Tibial nerve (tissue), 4 donors: ENCODE results near the gene P2RX7. TPM values are rescaled to one million over a fixed set of nuclear protein-coding genes. Genes with fewer than 3 reads are reported as not detected.

Source experiments
- DNase-seq, 2 donors: peaks; one replicate each; pipeline ENCODE4 v3.0.0-alpha.2; 2019; ENCODE audit warnings: low spot score in 2 of 2
- H3K27ac ChIP-seq, 4 donors: fragments of 200-600 bp; sonication (generic) in 3 of 4; one replicate each; pipeline ENCODE4 v1.5.1; 2017 to 2019; ENCODE audit warnings: mild to moderate bottlenecking in 1 of 4
- H3K27me3 ChIP-seq, 2 donors: fragments of 200-600 bp; sonication (generic) in 1 of 2; one replicate each; pipeline versions ENCODE4 v1.5.1 to v1.6.0; 2017 to 2019
- H3K36me3 ChIP-seq, 3 donors: fragments of 200-600 bp; sonication (generic); one replicate each; pipeline ENCODE4 v1.5.1; 2018 to 2019
- H3K4me1 ChIP-seq, 4 donors: fragments of 200-600 bp; sonication (generic) in 3 of 4; one replicate each; pipeline ENCODE4 v1.5.1; 2017 to 2019
- H3K4me3 ChIP-seq, 4 donors: fragments of 200-600 bp; sonication (generic) in 3 of 4; one replicate each; pipeline ENCODE4 v1.5.1; 2017 to 2019; ENCODE audit warnings: mild to moderate bottlenecking in 1 of 4, moderate library complexity in 1 of 4
- H3K9me3 ChIP-seq, 4 donors: fragments of 200-600 bp; sonication (generic) in 3 of 4; one replicate each; pipeline ENCODE4 v1.5.1; 2017 to 2019
- EP300 ChIP-seq, 2 donors: sonication (generic); formaldehyde crosslinking; IDR thresholded peaks; one replicate each; pipeline ENCODE4 v1.6.1; 2017; ENCODE audit warnings: antibody characterized with exemption in 2 of 2, mild to moderate bottlenecking in 1 of 2
- POLR2A ChIP-seq, 2 donors: fragments of 450-650 bp; IDR thresholded peaks; one replicate each; pipeline ENCODE4 v1.6.1; 2017; ENCODE audit warnings: antibody characterized with exemption in 2 of 2, mild to moderate bottlenecking in 2 of 2, moderate library complexity in 2 of 2
- WGBS, 2 donors: methylation state at CpG; one replicate each; pipeline ENCODE4 v1.1.5; 2018; 5-methylcytosine and 5-hydroxymethylcytosine counted together
- total RNA-seq, 4 donors: library from RNA; depleted of rRNA; stranded (reverse); fragments of >200 nt; gene quantifications; one replicate each; pipeline ENCODE4 v1.1.0, GENCODE V29; 2016
- TF ChIP-seq, protein P1 (sequence below), 5 experiments: fragments of 200-600 bp in 3 of 5; fragments of 450-650 bp in 2 of 5; sonication (generic) in 3 of 5; IDR thresholded peaks; one replicate each; pipeline ENCODE4 v1.5.1; 2016 to 2019; ENCODE audit warnings: antibody characterized with exemption in 5 of 5, mild to moderate bottlenecking in 3 of 5, moderate library complexity in 2 of 5

The P2RX7 gene
- total RNA-seq, 4 donors from 2014 or later: 5.2 to 13.8 (median 9.5) TPM

DNA sequence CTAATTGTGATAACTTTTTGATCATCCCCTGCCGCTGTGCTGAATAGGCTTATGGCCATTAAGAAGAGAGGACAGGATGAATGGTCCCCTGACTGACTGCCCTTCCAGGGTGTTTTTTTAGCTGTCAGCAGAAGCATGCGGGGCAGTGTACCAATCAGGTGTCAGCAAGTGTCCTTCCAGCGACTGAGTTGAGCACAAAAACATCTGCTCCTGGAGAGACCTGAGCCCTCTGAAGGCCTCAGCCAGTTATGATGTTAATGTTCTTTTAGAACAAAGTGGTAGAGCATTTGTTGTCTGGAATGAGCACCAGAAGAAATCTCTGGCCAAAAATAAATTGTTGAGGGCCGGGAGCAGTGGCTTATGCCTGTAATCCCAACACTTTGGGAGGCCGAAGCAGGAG lies 37.5 kb downstream of the P2RX7 start:
- H3K4me1 ChIP-seq: peaks cover 0 to 9% (median 0%) of the 10 kb centered on the region in 4 donors
- no peaks in the 10 kb centered on the region for H3K27me3 ChIP-seq
- H3K4me3 ChIP-seq: no peak overlapping the region
- WGBS, 2 donors: 74 to 82% methylated on average over 5 of the region's 5 CpGs
- no peak for DNase-seq
- no peak for TF ChIP-seq POLR2A (IDR thresholded peaks at IDR 0.05)
- TF ChIP-seq, protein P1, sequence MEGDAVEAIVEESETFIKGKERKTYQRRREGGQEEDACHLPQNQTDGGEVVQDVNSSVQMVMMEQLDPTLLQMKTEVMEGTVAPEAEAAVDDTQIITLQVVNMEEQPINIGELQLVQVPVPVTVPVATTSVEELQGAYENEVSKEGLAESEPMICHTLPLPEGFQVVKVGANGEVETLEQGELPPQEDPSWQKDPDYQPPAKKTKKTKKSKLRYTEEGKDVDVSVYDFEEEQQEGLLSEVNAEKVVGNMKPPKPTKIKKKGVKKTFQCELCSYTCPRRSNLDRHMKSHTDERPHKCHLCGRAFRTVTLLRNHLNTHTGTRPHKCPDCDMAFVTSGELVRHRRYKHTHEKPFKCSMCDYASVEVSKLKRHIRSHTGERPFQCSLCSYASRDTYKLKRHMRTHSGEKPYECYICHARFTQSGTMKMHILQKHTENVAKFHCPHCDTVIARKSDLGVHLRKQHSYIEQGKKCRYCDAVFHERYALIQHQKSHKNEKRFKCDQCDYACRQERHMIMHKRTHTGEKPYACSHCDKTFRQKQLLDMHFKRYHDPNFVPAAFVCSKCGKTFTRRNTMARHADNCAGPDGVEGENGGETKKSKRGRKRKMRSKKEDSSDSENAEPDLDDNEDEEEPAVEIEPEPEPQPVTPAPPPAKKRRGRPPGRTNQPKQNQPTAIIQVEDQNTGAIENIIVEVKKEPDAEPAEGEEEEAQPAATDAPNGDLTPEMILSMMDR (IDR thresholded peaks at IDR 0.05): no peak
- TF ChIP-seq EP300 (IDR thresholded peaks at IDR 0.05): no peak
- no peaks in the 10 kb centered on the region for H3K9me3 ChIP-seq
- H3K36me3 ChIP-seq: peaks cover 0 to 74% (median 0%) of the 10 kb centered on the region in 3 donors
- H3K27ac ChIP-seq: no peak overlapping the region

DNA sequence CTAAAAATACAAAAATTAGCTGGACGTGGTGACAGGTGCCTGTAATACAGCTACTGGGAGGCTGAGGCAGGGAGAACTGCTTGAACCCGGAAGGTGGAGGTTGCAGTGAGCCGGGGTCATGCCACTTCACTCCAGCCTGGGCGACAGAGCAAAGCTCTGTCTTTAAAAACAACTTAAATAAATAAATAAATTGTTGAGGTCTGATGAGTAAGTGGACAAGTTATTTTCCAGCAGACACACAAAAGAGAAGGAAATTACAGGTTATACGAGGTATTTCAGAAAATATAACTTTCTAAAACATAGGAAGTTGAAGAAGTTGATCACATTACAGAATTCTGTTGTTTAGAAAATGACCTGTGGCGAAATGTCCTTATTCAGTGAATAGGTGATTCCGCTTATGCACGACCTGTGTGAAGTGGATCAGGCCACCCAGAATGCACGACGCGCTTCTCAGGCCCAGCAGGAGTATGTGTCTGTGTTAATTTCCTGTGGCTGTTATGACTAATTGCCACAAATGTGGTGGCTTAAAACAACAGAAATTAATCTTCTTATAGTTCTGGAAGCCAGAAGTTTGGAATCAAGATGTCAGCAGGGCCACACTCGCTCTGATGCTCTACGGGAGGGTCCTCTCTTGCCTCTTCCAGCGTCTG lies 38.1 kb downstream of the P2RX7 start:
- no peak overlapping the region for H3K4me3 ChIP-seq
- WGBS, 2 donors: 86 to 91% methylated on average over 14 of the region's 14 CpGs
- no peaks in the 10 kb centered on the region for H3K9me3 ChIP-seq
- TF ChIP-seq POLR2A (IDR thresholded peaks at IDR 0.05): no peak
- no peak for TF ChIP-seq EP300 (IDR thresholded peaks at IDR 0.05)
- TF ChIP-seq, protein P1 (IDR thresholded peaks at IDR 0.05): no peak
- H3K36me3 ChIP-seq: peaks cover 0 to 74% (median 0%) of the 10 kb centered on the region in 3 donors
- no peak overlapping the region for H3K27ac ChIP-seq
- no peak for DNase-seq
- no peaks in the 10 kb centered on the region for H3K27me3 ChIP-seq
- H3K4me1 ChIP-seq: peaks cover 0 to 9% (median 0%) of the 10 kb centered on the region in 4 donors

DNA sequence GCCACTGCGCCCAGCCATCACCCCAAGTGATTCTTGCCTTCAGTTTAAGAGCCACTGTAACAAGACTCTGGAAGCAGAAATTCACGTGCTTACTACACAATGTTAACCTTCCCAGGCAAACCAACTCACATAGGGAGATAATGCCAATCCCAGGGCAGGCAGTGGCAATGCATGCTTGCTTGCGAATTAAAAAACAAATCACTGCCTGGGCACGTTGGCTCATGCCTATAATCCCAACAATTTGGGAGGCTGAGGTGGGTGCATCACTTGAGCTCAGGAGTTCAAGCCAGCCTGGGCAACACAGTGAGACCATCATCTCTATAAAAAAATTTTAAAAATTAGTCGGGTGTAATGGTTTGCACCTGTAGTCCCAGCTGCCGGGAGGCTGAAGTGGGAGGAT lies 39.5 kb downstream of the P2RX7 start:
- TF ChIP-seq POLR2A (IDR thresholded peaks at IDR 0.05) (no peak), EP300 (IDR thresholded peaks at IDR 0.05) (no peak)
- TF ChIP-seq, protein P1 (IDR thresholded peaks at IDR 0.05): no peak
- Histone ChIP-seq H3K27me3 (no peaks in the 10 kb centered on the region), H3K9me3 (no peaks in the 10 kb centered on the region), H3K4me3 (no peak overlapping the region), H3K36me3 (peaks cover 0 to 73% (median 0%) of the 10 kb centered on the region in 3 donors), H3K27ac (peak overlapping the region in 1 of 4 donors; percentile 64), H3K4me1 (peaks cover 0 to 9% (median 0%) of the 10 kb centered on the region in 4 donors)
- no peak for DNase-seq
- 84 to 91% methylated on average over 6 of the region's 6 CpGs for WGBS, 2 donors

DNA sequence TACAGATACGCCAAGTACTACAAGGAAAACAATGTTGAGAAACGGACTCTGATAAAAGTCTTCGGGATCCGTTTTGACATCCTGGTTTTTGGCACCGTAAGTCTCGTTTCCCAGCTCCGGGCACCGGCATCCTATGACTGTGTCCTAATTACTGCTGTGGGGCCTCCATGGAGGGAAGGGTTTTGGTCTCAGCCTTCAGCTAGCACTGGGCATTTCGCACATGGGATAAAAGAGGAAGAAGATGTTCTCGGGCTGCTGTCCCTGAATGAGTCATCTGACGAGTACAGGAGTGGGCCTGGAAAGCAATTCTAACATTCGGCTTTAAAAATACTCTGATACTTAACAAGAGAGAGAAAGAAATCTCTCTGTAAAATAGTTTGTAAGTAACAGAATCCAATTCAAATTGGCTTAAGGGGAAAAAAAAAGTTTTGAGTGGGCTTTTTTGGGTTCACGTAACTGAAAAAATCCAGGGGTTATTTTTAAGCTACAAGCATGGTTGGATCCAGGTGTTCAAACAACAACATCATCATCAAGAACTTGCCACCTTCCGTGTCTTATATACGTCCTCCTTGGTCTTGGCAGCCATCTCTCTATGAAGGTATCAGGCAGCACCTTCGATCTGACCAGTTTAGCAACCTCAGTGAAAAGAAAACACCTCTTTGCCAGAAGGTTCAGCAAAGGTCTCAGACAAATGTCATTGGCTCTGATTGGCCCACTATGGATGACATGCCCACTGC lies 42.9 kb downstream of the P2RX7 start:
- DNase-seq: peak in 1 of 2 donors; percentile 18
- no peaks in the 10 kb centered on the region for H3K9me3 ChIP-seq
- WGBS, 2 donors: 84% methylated on average over 16 of the region's 16 CpGs
- peaks cover 0 to 69% (median 0%) of the 10 kb centered on the region in 3 donors for H3K36me3 ChIP-seq
- TF ChIP-seq POLR2A (IDR thresholded peaks at IDR 0.05) (no peak), EP300 (IDR thresholded peaks at IDR 0.05) (peak in 1 of 2 donors; percentile 20)
- peak overlapping the region in 2 of 4 donors; percentile 48 to 64 for H3K27ac ChIP-seq
- H3K4me1 ChIP-seq: peaks cover 0 to 9% (median 0%) of the 10 kb centered on the region in 4 donors
- no peaks in the 10 kb centered on the region for H3K27me3 ChIP-seq
- H3K4me3 ChIP-seq: no peak overlapping the region

DNA sequence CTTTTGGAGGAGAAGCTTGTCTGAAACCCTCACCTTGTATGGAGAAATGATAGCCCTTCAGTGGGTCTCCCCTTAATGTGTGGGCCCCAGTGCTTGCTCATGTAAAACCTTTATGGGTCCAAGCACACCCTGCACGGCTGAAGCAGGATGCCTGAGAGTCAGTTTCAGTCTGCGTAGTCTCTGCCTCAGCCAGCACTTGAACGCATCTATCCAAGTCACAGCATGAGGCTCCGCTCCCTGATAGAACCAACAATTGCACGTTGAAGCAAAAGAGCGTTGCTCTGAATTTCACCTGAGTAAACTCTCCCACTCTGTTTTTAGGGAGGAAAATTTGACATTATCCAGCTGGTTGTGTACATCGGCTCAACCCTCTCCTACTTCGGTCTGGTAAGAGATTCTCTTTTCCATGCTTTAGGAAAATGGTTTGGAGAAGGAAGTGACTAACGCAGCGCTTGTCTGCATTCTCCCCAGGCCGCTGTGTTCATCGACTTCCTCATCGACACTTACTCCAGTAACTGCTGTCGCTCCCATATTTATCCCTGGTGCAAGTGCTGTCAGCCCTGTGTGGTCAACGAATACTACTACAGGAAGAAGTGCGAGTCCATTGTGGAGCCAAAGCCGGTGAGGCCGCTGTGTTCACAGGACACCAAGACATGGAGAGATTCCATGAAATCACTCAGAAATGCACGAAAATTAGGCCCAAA lies 44.3 kb downstream of the P2RX7 start:
- Histone ChIP-seq H3K27me3 (no peaks in the 10 kb centered on the region), H3K27ac (no peak overlapping the region), H3K36me3 (peaks cover 0 to 69% (median 0%) of the 10 kb centered on the region in 3 donors), H3K9me3 (no peaks in the 10 kb centered on the region), H3K4me3 (no peak overlapping the region), H3K4me1 (peaks cover 0 to 9% (median 0%) of the 10 kb centered on the region in 4 donors)
- no peak for DNase-seq
- WGBS, 2 donors: 88% methylated on average over 19 of the region's 19 CpGs
- no peak for TF ChIP-seq EP300 (IDR thresholded peaks at IDR 0.05)
- no peak for TF ChIP-seq POLR2A (IDR thresholded peaks at IDR 0.05)
- TF ChIP-seq, protein P1 (IDR thresholded peaks at IDR 0.05): no peak
